Breast epithelium (tissue), 4 donors: ENCODE measurements around the gene PCDHA10. TPM values are rescaled to one million over a fixed set of nuclear protein-coding genes. Genes with fewer than 3 reads are reported as not detected.
"Not testable (repeated sequence)": the region's sequence is repeated elsewhere in the genome, so short reads cannot be mapped to it uniquely, and the experiment has no call there.

Source experiments
- DNase-seq, 2 donors: peaks; one replicate each; pipeline ENCODE4 v3.0.0-alpha.2; 2019; ENCODE audit warnings: low spot score in 2 of 2
- H3K27ac ChIP-seq, 2 donors: fragments of 200-600 bp; sonication (generic) in 1 of 2; one replicate each; pipeline ENCODE4 v1.5.1; 2016 to 2019; ENCODE audit warnings: mild to moderate bottlenecking in 1 of 2
- H3K27me3 ChIP-seq, 2 donors: fragments of 200-600 bp; sonication (generic) in 1 of 2; one replicate each; pipeline versions ENCODE4 v1.5.1 to v1.6.0; 2017 to 2019; ENCODE audit warnings: control low read depth in 1 of 2, mild to moderate bottlenecking in 1 of 2
- H3K36me3 ChIP-seq: fragments of 200-600 bp; one replicate; pipeline ENCODE4 v1.5.1; 2019
- H3K4me1 ChIP-seq, 2 donors: fragments of 200-600 bp; sonication (generic); one replicate each; pipeline ENCODE4 v1.5.1; 2016 to 2019; ENCODE audit warnings: control low read depth in 1 of 2
- H3K4me3 ChIP-seq, 3 donors: fragments of 200-600 bp; sonication (generic); 1 replicate in 2 of 3; 2 replicates in 1 of 3; pipeline ENCODE4 v1.5.1; 2016 to 2019; ENCODE audit warnings: mild to moderate bottlenecking in 3 of 3, moderate library complexity in 2 of 3
- H3K9me3 ChIP-seq, 2 donors: fragments of 200-600 bp; sonication (generic) in 1 of 2; one replicate each; pipeline ENCODE4 v1.5.1; 2016 to 2019; ENCODE audit warnings: control low read depth in 1 of 2
- CTCF ChIP-seq, 3 donors: fragments of 450-650 bp; IDR thresholded peaks; one replicate each; pipeline ENCODE4 v1.5.1; 2016 to 2017; ENCODE audit warnings: antibody characterized with exemption in 3 of 3, mild to moderate bottlenecking in 3 of 3, moderate library complexity in 3 of 3
- POLR2A ChIP-seq: fragments of 450-650 bp; IDR thresholded peaks from one replicate; pipeline ENCODE4 v1.6.1; 2016; ENCODE audit warnings: antibody characterized with exemption, mild to moderate bottlenecking, moderate library complexity
- POLR2AphosphoS5 ChIP-seq, 3 donors: sonication (generic); formaldehyde crosslinking; IDR thresholded peaks; one replicate each; pipeline ENCODE4 v1.6.1; 2017; ENCODE audit warnings: antibody characterized with exemption in 3 of 3
- intact Hi-C: fragments of 100-400 bp; cut with DNase I; formaldehyde crosslinking; loops from one replicate; pipeline ENCODE4 v1.15.1; 2023; ENCODE audit warnings: low total_unique reads
- total RNA-seq, 3 donors: library from RNA; depleted of rRNA; stranded (reverse); fragments of >200 nt; gene quantifications; one replicate each; pipeline ENCODE4 v1.1.0, GENCODE V29; 2016

PCDHA10 gene
- total RNA-seq, 3 donors from 2014 or later: 0.64 to 6.4 (median 4.9) TPM

GRCh38 chr5:140870221-140871201, 14.8 kb downstream of the PCDHA10 start:
- Histone ChIP-seq H3K4me3 (no peak overlapping the region), H3K9me3 (peaks cover 29 to 52% of the 10 kb centered on the region in 2 donors), H3K27me3 (no peaks in the 10 kb centered on the region), H3K27ac (no peak overlapping the region), H3K4me1 (no peaks in the 10 kb centered on the region), H3K36me3 (no peaks in the 10 kb centered on the region)
- DNase-seq: no peak
- TF ChIP-seq POLR2AphosphoS5 (IDR thresholded peaks at IDR 0.05): no peak
- no peak for TF ChIP-seq POLR2A
- no peak for TF ChIP-seq CTCF (IDR thresholded peaks at IDR 0.05)
- intact Hi-C loops: no loop called here

GRCh38 chr5:140875085-140876065, 19.7 kb downstream of the PCDHA10 start, which contains the start of gene PCDHA12:
TSS of gene PCDHA12 (plus strand) at chr5:140875308. CDS start at chr5:140875473, 165 bp downstream.
- TF ChIP-seq CTCF (IDR thresholded peaks at IDR 0.05) (peak in 1 of 3 donors; percentile 12), POLR2AphosphoS5 (IDR thresholded peaks at IDR 0.05) (no peak), POLR2A (no peak)
- no peak for DNase-seq
- intact Hi-C loops: no loop called here
- Histone ChIP-seq H3K27ac (no peak within 1 kb of the TSS), H3K27me3 (no peaks in the 10 kb centered on the region), H3K4me1 (no peaks in the 10 kb centered on the region), H3K4me3 (peak within 1 kb of the TSS in 2 of 3 donors; percentile 32 to 46), H3K9me3 (peaks cover 31 to 61% of the 10 kb centered on the region in 2 donors), H3K36me3 (no peaks in the 10 kb centered on the region)

- H3K4me1 ChIP-seq, H3K27ac ChIP-seq, DNase-seq, intact Hi-C loops, H3K4me3 ChIP-seq, H3K27me3 ChIP-seq, H3K36me3 ChIP-seq: not testable (repeated sequence)
- H3K9me3 ChIP-seq: peaks cover 22 to 49% of the 10 kb centered on the region in 2 donors
Measured at GRCh38 chr5:140876541-140877261, 21.0 kb downstream of the PCDHA10 start.

- no peak for DNase-seq
- no peak overlapping the region for H3K27ac ChIP-seq
- TF ChIP-seq POLR2AphosphoS5 (IDR thresholded peaks at IDR 0.05): no peak
- no peak for TF ChIP-seq CTCF (IDR thresholded peaks at IDR 0.05)
- no peak for TF ChIP-seq POLR2A
- H3K36me3 ChIP-seq: no peaks in the 10 kb centered on the region
- H3K4me1 ChIP-seq: no peaks in the 10 kb centered on the region
- no peaks in the 10 kb centered on the region for H3K27me3 ChIP-seq
- peaks cover 25 to 49% of the 10 kb centered on the region in 2 donors for H3K9me3 ChIP-seq
- intact Hi-C loops: no loop called here
- no peak overlapping the region for H3K4me3 ChIP-seq
Measured at GRCh38 chr5:140877262-140877581, 21.5 kb downstream of the PCDHA10 start.
